Measurements from ENCODE around the gene LAMTOR4. TPM values are rescaled to one million over a fixed set of nuclear protein-coding genes. Genes with fewer than 3 reads are reported as not detected.
A peak's percentile ranks its signal among the peaks of the same experiment; 100 is the strongest.

Gene LAMTOR4
- total and polyA plus RNA-seq, 2 of the 13 experiments (the other 11 are each of a cell fraction or from before 2014, with no cell fraction given): 115 to 118 TPM

DNA sequence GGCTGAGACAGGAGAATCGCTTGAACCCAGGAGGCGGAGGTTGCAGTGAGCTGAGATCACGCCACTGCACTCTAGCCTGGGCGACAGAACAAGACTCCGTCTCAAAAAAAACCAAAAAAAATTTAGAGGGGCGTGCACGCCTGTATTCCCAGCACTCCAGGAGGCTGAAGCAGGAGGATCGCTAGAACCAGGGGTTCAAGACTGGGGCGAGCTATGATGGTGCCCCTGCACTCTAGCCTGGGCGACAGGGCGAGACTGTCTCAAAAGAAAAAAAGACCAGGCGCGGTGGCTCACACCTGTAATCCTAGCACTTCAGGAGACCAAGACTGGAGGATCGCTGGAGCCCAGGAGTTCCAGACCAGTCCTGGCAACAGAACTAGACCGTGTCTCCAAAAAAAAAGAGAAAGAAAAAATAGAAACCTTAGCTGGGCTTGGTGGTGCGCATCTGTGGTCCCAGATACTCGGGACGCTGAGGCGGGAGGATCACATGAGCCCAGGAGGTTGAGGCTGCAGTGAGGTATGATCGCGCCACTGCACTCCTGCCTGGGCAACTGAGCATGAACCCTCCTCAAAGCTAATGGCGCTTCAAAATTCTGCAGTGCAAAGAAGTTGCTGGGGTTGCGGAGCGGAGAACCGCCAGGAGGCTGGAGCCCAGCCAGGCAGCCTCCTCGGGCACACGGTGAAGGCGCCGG lies 22.3 kb upstream of the LAMTOR4 start (continued):
- TF ChIP-seq, protein P1, sequence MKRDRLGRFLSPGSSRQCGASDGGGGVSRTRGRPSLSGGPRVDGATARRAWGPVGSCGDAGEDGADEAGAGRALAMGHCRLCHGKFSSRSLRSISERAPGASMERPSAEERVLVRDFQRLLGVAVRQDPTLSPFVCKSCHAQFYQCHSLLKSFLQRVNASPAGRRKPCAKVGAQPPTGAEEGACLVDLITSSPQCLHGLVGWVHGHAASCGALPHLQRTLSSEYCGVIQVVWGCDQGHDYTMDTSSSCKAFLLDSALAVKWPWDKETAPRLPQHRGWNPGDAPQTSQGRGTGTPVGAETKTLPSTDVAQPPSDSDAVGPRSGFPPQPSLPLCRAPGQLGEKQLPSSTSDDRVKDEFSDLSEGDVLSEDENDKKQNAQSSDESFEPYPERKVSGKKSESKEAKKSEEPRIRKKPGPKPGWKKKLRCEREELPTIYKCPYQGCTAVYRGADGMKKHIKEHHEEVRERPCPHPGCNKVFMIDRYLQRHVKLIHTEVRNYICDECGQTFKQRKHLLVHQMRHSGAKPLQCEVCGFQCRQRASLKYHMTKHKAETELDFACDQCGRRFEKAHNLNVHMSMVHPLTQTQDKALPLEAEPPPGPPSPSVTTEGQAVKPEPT (CRISPR knock-in tag; IDR thresholded peaks at IDR 0.05; ENCODE audit: low read depth): 0 out of 2 replicates have a peak, but pooled peaks have one; percentile 1
- TF ChIP-seq, protein P2, sequence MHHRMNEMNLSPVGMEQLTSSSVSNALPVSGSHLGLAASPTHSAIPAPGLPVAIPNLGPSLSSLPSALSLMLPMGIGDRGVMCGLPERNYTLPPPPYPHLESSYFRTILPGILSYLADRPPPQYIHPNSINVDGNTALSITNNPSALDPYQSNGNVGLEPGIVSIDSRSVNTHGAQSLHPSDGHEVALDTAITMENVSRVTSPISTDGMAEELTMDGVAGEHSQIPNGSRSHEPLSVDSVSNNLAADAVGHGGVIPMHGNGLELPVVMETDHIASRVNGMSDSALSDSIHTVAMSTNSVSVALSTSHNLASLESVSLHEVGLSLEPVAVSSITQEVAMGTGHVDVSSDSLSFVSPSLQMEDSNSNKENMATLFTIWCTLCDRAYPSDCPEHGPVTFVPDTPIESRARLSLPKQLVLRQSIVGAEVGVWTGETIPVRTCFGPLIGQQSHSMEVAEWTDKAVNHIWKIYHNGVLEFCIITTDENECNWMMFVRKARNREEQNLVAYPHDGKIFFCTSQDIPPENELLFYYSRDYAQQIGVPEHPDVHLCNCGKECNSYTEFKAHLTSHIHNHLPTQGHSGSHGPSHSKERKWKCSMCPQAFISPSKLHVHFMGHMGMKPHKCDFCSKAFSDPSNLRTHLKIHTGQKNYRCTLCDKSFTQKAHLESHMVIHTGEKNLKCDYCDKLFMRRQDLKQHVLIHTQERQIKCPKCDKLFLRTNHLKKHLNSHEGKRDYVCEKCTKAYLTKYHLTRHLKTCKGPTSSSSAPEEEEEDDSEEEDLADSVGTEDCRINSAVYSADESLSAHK (CRISPR knock-in tag; IDR thresholded peaks at IDR 0.05; ENCODE audit: borderline replicate concordance): no peak
- no peak for TF ChIP-seq ZNF124 (CRISPR knock-in tag; IDR thresholded peaks at IDR 0.05)
- TF ChIP-seq, protein P3, sequence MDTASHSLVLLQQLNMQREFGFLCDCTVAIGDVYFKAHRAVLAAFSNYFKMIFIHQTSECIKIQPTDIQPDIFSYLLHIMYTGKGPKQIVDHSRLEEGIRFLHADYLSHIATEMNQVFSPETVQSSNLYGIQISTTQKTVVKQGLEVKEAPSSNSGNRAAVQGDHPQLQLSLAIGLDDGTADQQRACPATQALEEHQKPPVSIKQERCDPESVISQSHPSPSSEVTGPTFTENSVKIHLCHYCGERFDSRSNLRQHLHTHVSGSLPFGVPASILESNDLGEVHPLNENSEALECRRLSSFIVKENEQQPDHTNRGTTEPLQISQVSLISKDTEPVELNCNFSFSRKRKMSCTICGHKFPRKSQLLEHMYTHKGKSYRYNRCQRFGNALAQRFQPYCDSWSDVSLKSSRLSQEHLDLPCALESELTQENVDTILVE (CRISPR knock-in tag; IDR thresholded peaks at IDR 0.05): no peak
- 0 out of 2 replicates have a peak, but pooled peaks have one; percentile 38 for TF ChIP-seq ZIK1 (CRISPR knock-in tag; IDR thresholded peaks at IDR 0.05; ENCODE audit: borderline replicate concordance, low read depth)
- TF ChIP-seq, protein P4, sequence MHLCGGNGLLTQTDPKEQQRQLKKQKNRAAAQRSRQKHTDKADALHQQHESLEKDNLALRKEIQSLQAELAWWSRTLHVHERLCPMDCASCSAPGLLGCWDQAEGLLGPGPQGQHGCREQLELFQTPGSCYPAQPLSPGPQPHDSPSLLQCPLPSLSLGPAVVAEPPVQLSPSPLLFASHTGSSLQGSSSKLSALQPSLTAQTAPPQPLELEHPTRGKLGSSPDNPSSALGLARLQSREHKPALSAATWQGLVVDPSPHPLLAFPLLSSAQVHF (CRISPR knock-in tag; IDR thresholded peaks at IDR 0.05): peak; percentile 5; the same call in 1 of the 2 replicates
- TF ChIP-seq PHB2 (IDR thresholded peaks at IDR 0.05; ENCODE audit: partially characterized antibody): no peak
- TF ChIP-seq HES4 (CRISPR knock-in tag; IDR thresholded peaks at IDR 0.05; ENCODE audit: borderline replicate concordance): peak; percentile 79; the same call in 1 of the 2 replicates
- no peak for TF ChIP-seq ZBTB42 (CRISPR knock-in tag; IDR thresholded peaks at IDR 0.05)
- TF ChIP-seq, protein P5, sequence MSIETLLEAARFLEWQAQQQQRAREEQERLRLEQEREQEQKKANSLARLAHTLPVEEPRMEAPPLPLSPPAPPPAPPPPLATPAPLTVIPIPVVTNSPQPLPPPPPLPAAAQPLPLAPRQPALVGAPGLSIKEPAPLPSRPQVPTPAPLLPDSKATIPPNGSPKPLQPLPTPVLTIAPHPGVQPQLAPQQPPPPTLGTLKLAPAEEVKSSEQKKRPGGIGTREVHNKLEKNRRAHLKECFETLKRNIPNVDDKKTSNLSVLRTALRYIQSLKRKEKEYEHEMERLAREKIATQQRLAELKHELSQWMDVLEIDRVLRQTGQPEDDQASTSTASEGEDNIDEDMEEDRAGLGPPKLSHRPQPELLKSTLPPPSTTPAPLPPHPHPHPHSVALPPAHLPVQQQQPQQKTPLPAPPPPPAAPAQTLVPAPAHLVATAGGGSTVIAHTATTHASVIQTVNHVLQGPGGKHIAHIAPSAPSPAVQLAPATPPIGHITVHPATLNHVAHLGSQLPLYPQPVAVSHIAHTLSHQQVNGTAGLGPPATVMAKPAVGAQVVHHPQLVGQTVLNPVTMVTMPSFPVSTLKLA (IDR thresholded peaks at IDR 0.05): no peak
- TF ChIP-seq, protein P6, sequence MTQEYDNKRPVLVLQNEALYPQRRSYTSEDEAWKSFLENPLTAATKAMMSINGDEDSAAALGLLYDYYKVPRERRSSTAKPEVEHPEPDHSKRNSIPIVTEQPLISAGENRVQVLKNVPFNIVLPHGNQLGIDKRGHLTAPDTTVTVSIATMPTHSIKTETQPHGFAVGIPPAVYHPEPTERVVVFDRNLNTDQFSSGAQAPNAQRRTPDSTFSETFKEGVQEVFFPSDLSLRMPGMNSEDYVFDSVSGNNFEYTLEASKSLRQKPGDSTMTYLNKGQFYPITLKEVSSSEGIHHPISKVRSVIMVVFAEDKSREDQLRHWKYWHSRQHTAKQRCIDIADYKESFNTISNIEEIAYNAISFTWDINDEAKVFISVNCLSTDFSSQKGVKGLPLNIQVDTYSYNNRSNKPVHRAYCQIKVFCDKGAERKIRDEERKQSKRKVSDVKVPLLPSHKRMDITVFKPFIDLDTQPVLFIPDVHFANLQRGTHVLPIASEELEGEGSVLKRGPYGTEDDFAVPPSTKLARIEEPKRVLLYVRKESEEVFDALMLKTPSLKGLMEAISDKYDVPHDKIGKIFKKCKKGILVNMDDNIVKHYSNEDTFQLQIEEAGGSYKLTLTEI (CRISPR knock-in tag; conservative IDR thresholded peaks at IDR 0.05): no peak
- TF ChIP-seq ZSCAN21 (CRISPR knock-in tag; IDR thresholded peaks at IDR 0.05; ENCODE audit: borderline replicate concordance): peak; percentile 22; the same call in 1 of the 2 replicates
- no peak for TF ChIP-seq TOE1 (CRISPR knock-in tag; IDR thresholded peaks at IDR 0.05)
- TF ChIP-seq KDM3A (CRISPR knock-in tag; IDR thresholded peaks at IDR 0.05; ENCODE audit: low read depth): 0 out of 2 replicates have a peak, but pooled peaks have one; percentile 37
- TF ChIP-seq CREM (IDR thresholded peaks at IDR 0.05): no peak
- no peak for TF ChIP-seq CREM (CRISPR knock-in tag; IDR thresholded peaks at IDR 0.05)
- TF ChIP-seq AKAP8 (CRISPR knock-in tag; IDR thresholded peaks at IDR 0.05): no peak
- TF ChIP-seq, protein P7, sequence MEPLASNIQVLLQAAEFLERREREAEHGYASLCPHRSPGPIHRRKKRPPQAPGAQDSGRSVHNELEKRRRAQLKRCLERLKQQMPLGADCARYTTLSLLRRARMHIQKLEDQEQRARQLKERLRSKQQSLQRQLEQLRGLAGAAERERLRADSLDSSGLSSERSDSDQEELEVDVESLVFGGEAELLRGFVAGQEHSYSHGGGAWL (CRISPR knock-in tag; IDR thresholded peaks at IDR 0.05): no peak; the same call in 1 of the 2 replicates
- no peak for TF ChIP-seq ZNF263 (CRISPR knock-in tag; IDR thresholded peaks at IDR 0.05)
